HG02884 (cell line): ENCODE results near the gene NRXN3.

Experiments used
- ATAC-seq: cut with Tn5 transposase; IDR thresholded peaks from one replicate; pipeline ENCODE4 v1.9.1; 2021; ENCODE audit warnings: mild to moderate bottlenecking, moderate library complexity; ENCODE audit not compliant: unreplicated experiment

Gene NRXN3

GRCh38 chr14:79044894-79045624 is 874.9 kb downstream of the NRXN3 start:
- ATAC-seq, result no peak

- no peak for ATAC-seq
Measured at GRCh38 chr14:79050787-79051727, 880.9 kb downstream of the NRXN3 start.

- no peak for ATAC-seq
Measured at GRCh38 chr14:79051742-79052141, 881.6 kb downstream of the NRXN3 start.

- ATAC-seq, result no peak
Measured at GRCh38 chr14:79056879-79057278, 886.7 kb downstream of the NRXN3 start.

DNA sequence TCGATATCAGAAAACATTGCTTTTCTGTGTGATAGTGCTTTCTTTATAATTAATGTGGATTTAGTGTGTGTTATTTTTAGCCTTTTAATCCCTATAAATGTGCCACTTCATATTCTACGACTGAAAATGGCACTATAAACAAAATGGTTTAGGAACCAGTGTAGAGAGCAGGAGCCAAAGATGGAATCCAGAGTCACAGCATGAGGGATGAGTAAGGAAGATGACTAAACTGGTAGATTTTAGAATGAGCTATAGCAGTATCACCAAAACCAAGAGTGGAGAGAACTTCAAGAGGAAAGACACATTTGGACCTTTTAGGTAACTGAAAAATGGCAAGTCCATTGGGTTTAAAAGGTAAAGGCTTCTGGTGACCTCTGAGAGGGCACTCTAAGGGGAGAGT is 887.2 kb downstream of the NRXN3 start:
- no peak for ATAC-seq

DNA sequence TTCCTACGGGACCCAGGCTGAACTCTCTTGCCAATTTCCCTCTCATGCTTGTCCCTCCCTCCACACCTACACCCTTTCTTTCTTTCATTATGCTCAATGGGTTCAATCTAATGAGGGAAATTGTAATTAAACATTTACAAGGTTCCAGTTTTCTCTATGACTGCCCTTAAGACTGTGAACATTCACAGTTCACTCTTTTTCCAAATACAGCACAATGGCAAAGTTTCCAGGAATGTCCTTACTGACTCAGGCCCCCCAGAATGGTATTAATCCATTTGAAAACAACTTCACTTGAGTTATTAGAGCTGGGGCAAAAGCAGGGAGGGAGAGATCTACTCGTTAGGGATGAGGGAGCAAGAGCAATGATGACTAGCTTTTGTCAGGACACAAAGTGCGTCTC is 892.1 kb downstream of the NRXN3 start:
- ATAC-seq, result no peak

DNA sequence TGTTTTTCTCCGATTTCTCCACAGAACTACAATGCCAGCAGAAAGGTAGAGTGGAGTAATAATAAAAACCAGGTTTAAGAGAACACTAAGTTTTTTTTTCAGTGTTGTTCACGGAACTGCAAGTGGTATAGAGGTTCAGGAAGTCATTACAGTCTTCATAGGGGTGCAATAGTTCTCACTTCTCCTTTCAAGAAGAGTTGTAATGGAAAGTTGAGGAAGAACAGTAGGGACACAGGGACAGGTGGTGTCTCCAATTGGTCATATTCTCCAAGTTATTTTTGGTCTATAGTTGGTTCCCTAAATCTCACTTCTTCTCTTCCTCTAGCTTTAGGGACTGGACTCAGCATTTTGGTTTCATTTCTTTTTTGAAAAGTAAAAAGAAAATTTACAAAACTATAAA is 894.0 kb downstream of the NRXN3 start:
- no peak for ATAC-seq

DNA sequence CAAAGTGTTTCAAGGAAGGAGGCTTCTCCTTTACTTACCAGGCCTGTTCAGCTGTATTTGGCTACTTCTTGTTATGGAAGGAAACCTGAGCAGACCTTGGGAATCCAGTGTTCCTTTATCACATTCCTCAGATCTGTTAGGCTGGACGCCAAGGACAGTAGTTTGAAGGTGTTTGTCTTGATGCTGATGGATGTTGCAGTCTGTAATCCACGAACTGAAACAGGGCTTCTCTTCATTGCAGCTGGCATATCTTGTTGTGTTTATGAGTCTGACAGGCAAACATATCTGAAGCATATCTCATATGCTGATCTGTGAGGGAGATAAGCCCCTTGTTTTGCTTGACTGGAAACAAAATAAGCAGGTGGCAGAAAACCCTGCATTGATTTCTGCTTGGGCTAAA is 904.3 kb downstream of the NRXN3 start:
- ATAC-seq, result no peak

DNA sequence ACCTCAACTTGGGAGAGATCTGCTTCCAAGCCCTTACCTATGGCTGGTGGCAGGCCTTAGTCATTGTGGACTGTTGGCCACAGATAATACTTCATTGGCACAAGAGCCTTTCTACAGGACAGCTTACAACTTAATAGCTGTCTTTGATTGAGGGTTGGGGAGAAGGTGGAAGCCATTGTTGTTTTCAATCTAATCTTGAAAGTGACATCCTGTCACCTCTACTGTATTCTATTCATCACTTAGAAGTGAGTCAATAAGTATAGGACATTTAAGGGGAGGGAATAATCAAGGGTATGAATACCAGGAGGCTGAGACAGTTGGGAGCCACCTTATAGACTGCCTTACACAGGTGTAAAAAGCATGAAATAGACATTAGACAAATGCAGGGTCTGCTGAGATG is 906.3 kb downstream of the NRXN3 start:
- ATAC-seq, result no peak

DNA sequence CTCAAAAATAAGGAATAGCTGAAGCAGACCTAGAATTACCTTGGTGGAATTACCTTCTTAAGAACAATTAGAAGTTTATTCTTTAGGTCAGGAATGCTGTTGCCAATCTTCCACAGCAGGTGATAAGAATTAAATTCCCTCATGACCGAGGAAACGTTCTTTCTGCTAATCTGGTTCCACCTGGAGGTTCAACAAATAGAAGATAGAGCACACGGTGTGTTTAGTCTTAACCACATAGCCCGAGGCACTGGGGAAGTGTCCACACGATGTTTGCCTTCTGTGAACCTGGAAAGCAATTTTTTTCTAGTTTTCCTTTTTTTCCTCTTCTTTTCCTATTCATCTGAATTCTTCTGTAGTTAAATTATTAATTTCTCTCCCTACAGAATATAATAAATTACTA is 906.9 kb downstream of the NRXN3 start:
- ATAC-seq, result no peak

DNA sequence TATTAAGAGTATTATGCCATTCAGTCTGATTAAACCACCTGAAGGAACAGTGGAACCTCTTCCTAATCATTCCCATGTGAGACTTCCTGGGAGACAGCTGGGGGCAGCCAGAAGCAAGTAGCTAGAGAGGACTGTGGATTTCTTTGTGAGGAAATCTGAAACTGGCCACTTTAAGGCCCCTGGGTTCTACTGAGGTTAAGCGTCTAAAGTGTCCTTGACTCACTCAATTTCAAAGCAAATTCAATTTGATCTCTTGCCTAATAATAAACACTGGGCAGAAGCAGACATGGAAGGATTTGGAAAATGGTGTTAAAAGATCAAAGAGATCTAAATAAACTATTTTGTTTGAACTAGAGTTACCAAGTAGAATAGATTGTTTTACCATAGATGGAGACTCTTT is 909.9 kb downstream of the NRXN3 start:
- ATAC-seq, result no peak

GRCh38 chr14:79082883-79083282 is 912.7 kb downstream of the NRXN3 start:
- ATAC-seq, result no peak

GRCh38 chr14:79083356-79083755 is 913.2 kb downstream of the NRXN3 start:
- ATAC-seq, result no peak

DNA sequence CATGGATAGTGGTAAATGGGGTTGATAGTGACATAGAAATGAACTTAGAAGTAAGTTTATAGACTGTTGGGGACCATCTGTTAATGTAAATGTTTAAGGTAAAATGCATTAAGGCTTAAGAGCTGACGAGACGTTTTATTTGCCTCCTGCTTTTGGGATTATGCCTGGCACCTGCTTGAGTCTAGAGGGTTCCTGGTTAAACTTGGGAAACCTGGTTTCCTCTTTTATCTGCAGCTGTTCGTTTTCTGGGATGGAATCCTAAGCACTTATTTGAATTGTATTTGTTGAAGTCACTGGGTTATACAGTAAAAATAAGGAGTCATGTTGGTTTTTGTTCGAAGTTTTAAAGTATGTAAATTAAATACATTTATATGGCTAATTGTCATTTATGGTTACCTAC is 914.7 kb downstream of the NRXN3 start:
- ATAC-seq, result no peak

GRCh38 chr14:79089576-79089975 is 919.4 kb downstream of the NRXN3 start:
- ATAC-seq, result no peak

- no peak for ATAC-seq
Measured at GRCh38 chr14:79090641-79091180, 920.5 kb downstream of the NRXN3 start.

DNA sequence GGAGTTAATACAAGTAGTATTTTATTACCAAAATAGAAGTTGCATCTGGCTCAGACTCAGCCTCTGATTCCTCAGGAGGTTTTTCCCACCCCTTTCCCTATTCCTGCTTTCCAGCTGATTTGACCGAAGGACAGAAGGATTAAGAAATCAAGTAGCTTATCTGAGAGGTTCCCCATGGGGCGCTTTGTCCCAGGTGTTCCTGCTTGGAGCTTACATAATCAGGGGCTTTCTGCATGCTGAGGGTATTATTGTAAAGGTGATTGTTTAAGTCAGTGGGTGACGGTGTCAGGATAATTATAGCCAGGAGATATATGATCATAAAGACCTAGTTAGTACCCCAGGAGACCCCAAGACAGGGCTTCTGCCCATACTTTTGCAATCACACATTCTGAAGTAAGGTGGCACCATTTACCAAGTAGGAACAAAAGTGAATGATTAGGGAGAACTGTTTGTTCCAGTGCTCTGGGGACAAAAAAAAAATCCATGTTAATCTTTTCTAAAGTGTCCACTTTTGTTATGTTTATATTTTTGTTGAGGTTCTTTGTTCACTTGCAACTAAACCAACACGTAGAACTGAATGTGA is 921.3 kb downstream of the NRXN3 start:
- ATAC-seq, result no peak

DNA sequence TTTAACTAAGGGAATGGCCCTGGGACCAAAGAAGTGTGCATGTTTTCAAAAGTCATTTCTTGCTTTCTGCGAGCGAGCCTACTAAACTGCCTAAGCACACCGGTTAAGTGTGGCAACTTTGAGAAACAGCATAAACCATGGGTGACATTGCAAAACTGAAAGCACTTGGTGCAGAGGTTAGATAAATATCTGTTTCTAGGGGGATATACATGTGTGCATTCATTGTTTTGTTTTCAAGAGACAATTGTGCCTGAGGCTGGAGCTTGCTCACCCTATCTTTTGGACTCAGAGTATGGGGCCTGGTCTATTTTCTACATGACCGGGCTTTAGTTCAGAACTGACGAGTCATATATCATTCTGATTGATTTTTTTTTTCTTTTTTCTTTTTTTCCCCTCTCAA is 923.4 kb downstream of the NRXN3 start:
- ATAC-seq, result no peak

- ATAC-seq, result no peak
Measured at GRCh38 chr14:79094951-79095350, 924.8 kb downstream of the NRXN3 start.

DNA sequence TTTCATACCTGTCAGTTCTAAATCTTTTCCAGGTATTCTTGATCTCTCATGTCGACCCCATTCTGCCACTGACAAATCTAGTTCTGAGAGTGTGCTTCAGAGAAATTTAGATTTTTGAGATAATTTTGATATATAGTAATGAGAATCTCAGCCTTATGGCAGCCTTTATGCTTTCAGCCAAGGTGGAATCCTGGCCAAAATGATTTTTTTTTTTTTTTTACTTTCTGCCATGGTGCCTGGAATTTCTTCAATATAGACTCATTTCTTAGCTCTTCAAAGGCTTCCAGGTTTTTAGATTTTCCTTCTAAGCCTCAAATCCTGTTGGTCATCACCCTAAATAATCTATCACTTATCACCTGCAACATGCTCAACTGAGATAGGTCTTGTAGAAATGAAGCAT is 926.6 kb downstream of the NRXN3 start:
- ATAC-seq, result no peak

- no peak for ATAC-seq
Measured at GRCh38 chr14:79098324-79098723, 928.2 kb downstream of the NRXN3 start.

DNA sequence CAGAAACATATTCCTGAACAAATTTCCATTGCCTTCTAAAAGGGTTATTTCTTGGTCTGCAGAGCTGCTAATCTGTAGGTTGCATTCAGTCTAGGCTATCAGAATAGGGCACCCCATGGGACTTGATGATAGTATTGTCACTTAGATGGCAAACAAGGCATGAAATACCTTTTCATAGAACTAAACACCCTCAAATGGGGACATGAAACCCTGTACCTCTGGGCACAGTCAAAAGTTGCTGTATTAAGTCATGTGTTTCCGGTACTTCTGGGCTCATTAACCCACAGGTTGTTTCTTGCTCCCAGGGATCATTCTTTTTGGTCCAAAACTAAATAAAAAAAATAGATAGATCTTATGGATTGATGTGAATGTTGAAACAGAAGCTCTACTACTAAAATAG is 930.4 kb downstream of the NRXN3 start:
- no peak for ATAC-seq
